Esophagus squamous epithelium (tissue), 5 donors: ENCODE measurements around the gene WFIKKN1. TPM values are rescaled to one million over a fixed set of nuclear protein-coding genes. Genes with fewer than 3 reads are reported as not detected.

Experiments
- DNase-seq: peaks from one replicate; lab custom pipeline; 2025; lab: John Stamatoyannopoulos, UW
- H3K27ac ChIP-seq, 4 donors: fragments of 200-600 bp; sonication (generic); one replicate each; pipeline ENCODE4 v1.5.1; 2016 to 2019; ENCODE audit warnings: mild to moderate bottlenecking in 1 of 4
- H3K27me3 ChIP-seq, 4 donors: fragments of 200-600 bp; sonication (generic); 1 replicate in 3 of 4; 2 replicates in 1 of 4; pipeline versions ENCODE4 v1.5.1 to v1.6.0; 2017 to 2021; ENCODE audit warnings: antibody characterized with exemption in 1 of 4
- H3K36me3 ChIP-seq, 3 donors: fragments of 200-600 bp; sonication (generic); one replicate each; pipeline ENCODE4 v1.5.1; 2016 to 2019
- H3K4me1 ChIP-seq, 3 donors: fragments of 200-600 bp; sonication (generic); one replicate each; pipeline ENCODE4 v1.5.1; 2017 to 2019
- H3K4me3 ChIP-seq, 4 donors: fragments of 200-600 bp; sonication (generic); 1 replicate in 3 of 4; 2 replicates in 1 of 4; pipeline ENCODE4 v1.5.1; 2016 to 2019; ENCODE audit warnings: mild to moderate bottlenecking in 2 of 4, moderate library complexity in 1 of 4
- H3K9me3 ChIP-seq, 3 donors: fragments of 200-600 bp; sonication (generic); one replicate each; pipeline ENCODE4 v1.5.1; 2016 to 2019
- CTCF ChIP-seq, 6 experiments: fragments of 450-650 bp in 4 of 6; fragments of 200-600 bp in 2 of 6; sonication (generic) in 2 of 6; IDR thresholded peaks; one replicate each; pipeline ENCODE4 v1.5.1; 2016 to 2019; ENCODE audit warnings: antibody characterized with exemption in 6 of 6, mild to moderate bottlenecking in 4 of 6, moderate library complexity in 4 of 6
- POLR2A ChIP-seq, 4 donors: fragments of 450-650 bp; IDR thresholded peaks; one replicate each; pipeline ENCODE4 v1.6.1; 2017; ENCODE audit warnings: antibody characterized with exemption in 4 of 4, mild to moderate bottlenecking in 4 of 4, moderate library complexity in 3 of 4
- WGBS, 2 donors: methylation state at CpG; one replicate each; pipeline ENCODE4 v1.1.5; 2018; 5-methylcytosine and 5-hydroxymethylcytosine counted together
- intact Hi-C: fragments of 100-400 bp; cut with DNase I; formaldehyde crosslinking; loops from one replicate; pipeline ENCODE4 v1.15.0; 2022
- total RNA-seq, 4 donors: library from RNA; depleted of rRNA; stranded (reverse); fragments of >200 nt; gene quantifications; one replicate each; pipeline ENCODE4 v1.1.0, GENCODE V29; 2016
- donor health status: DM: yes; HTN: yes; CAD: no.

Gene WFIKKN1
- total RNA-seq, 4 donors from 2014 or later: under 0.01 to 1.8 (median 0.29) TPM

DNA sequence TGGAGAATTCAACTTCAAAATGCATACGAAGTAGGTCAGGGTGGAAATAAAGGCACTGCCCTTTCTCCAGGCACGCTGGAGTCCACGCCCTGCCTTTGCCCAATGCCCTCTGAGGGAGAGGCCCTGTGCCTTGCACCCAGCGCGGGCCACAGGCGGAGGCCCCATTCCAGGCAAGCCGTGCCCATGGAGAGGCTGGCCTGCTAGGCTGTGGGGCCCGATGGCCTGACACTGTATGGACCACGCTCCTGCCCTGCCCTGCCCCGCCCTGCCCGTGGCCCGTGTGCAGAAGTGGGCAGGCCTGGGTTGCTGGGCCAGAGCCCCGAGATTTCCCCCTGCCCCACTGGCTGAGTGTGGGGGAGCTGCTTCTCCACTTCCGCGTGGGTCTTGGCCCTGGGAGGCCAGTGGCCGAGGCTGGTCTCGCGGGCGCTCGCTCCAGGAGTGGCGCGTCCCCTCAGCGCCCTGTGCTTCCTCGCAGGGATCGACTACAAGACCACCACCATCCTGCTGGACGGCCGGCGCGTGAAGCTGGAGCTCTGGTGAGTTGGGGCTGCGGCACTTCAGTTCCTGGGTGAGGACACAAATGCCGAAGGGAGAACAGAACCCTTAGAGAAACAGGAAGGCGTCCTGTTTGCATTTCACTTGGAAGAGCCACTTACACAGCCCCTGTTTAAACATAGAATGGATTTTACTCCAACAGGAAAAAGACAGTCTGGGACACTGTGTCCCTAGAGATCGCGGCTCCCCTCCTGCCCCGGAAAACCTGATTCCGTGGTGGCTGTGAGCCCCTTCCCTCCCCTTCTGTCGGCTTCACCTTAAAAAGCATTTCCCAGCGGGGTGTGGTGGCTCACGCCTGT, 13.8 kb upstream of the WFIKKN1 start:
- Histone ChIP-seq H3K27ac (no peak overlapping the region), H3K36me3 (peaks cover 0 to 45% (median 0%) of the 10 kb centered on the region in 3 donors), H3K4me1 (peaks cover 7 to 28% (median 9%) of the 10 kb centered on the region in 3 donors), H3K4me3 (no peak overlapping the region), H3K9me3 (no peaks in the 10 kb centered on the region), H3K27me3 (no peaks in the 10 kb centered on the region)
- WGBS, 2 donors: 92 to 95% methylated on average over 7 to 14 of the region's 39 CpGs
- no peak for DNase-seq
- intact Hi-C loops: no loop called here
- TF ChIP-seq POLR2A (IDR thresholded peaks at IDR 0.05) (no peak), CTCF (IDR thresholded peaks at IDR 0.05) (no peak)

DNA sequence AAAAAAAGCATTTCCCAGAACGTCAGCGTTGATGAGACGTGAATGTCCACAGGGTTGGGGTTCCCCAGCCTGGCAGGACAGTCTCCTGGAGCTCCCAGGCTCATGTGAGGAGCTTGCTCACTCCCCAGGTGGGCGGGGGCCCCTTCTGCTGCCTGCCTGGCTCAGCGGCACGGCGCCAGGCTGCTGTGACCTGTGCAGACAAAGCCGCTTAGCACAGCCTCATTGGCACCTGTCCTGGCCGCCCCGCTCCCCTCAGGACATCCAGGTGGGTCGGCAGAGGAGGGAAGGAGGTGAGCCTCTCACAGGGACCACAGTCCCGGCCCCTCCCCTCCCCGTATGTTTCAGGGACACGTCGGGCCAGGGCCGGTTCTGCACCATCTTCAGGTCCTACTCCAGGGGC, 12.9 kb upstream of the WFIKKN1 start:
- no peaks in the 10 kb centered on the region for H3K27me3 ChIP-seq
- H3K27ac ChIP-seq: no peak overlapping the region
- H3K4me1 ChIP-seq: peaks cover 7 to 37% (median 9%) of the 10 kb centered on the region in 3 donors
- no peak for TF ChIP-seq CTCF (IDR thresholded peaks at IDR 0.05)
- no peak for TF ChIP-seq POLR2A (IDR thresholded peaks at IDR 0.05)
- intact Hi-C loops: no loop called here
- DNase-seq: no peak
- 58 to 74% methylated on average over 9 to 10 of the region's 16 CpGs for WGBS, 2 donors
- no peak overlapping the region for H3K4me3 ChIP-seq
- H3K36me3 ChIP-seq: peaks cover 0 to 45% (median 0%) of the 10 kb centered on the region in 3 donors
- no peaks in the 10 kb centered on the region for H3K9me3 ChIP-seq

- H3K4me3 ChIP-seq: no peak overlapping the region
- no peak overlapping the region for H3K27ac ChIP-seq
- peaks cover 0 to 33% (median 0%) of the 10 kb centered on the region in 3 donors for H3K36me3 ChIP-seq
- WGBS, 2 donors: 85 to 93% methylated on average over 2 to 17 of the region's 20 CpGs
- intact Hi-C loops: no loop called here
- TF ChIP-seq CTCF (IDR thresholded peaks at IDR 0.05): no peak
- TF ChIP-seq POLR2A (IDR thresholded peaks at IDR 0.05): no peak
- DNase-seq: no peak
- H3K4me1 ChIP-seq: peaks cover 7 to 41% (median 9%) of the 10 kb centered on the region in 3 donors
- H3K9me3 ChIP-seq: no peaks in the 10 kb centered on the region
- no peaks in the 10 kb centered on the region for H3K27me3 ChIP-seq
Observed at GRCh38 chr16:619476-620100, 11.2 kb upstream of the WFIKKN1 start.

DNA sequence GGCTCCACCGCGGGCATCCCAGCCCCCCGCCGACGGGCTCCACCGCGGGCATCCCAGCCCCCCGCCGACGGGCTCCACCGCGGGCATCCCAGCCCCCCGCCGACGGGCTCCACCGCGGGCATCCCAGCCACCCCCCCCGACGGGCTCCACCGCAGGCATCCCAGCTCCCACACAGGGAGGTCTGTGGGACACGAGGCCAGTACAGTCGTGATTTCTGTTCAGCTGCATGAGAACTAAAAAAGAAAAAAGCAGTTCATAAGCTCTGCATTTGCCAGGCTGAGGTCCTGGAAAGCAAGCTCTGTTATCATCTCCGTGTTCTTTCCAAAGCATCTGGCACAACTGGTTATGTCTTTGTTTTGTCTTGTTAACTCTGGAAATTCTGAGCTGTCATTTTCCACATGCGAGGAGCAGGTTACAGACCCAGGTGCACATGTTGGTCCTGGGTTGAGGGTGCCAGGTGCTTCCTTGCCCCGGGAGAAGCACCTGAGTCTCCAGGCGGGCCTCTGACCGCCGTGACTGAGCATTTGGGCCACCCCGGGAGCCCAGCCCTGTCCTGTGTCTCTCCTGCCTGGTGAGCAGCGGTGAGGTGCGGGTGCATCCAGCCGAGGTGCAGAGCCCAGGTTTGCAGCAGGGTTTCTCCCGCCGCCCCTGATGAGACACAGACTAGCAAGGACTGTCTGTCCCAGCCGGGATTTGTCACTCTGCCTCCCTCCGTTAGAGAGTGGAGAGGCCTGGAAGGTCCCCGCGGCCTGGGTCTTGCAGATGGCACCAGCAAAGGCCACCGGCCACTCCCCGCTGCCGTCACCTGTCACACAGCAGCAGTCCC, 9.9 kb upstream of the WFIKKN1 start:
- 26 to 35% methylated on average over 2 to 7 of the region's 41 CpGs for WGBS, 2 donors
- no peak for DNase-seq
- Histone ChIP-seq H3K9me3 (no peaks in the 10 kb centered on the region), H3K4me3 (no peak overlapping the region), H3K27ac (no peak overlapping the region), H3K36me3 (peaks cover 0 to 33% (median 0%) of the 10 kb centered on the region in 3 donors), H3K4me1 (peaks cover 7 to 41% (median 9%) of the 10 kb centered on the region in 3 donors), H3K27me3 (no peaks in the 10 kb centered on the region)
- no peak for TF ChIP-seq CTCF (IDR thresholded peaks at IDR 0.05)
- no peak for TF ChIP-seq POLR2A (IDR thresholded peaks at IDR 0.05)
- intact Hi-C loops: no loop called here
